NOMO-1 treated with DMSO at 0.1 percent for 48 hours (cell line): ENCODE data around the gene MFN2.
"Not testable (repeated sequence)": the region's sequence is repeated elsewhere in the genome, so short reads cannot be mapped to it uniquely, and the experiment has no call there.

Source experiments
- DNase-seq: peaks from one replicate; lab custom pipeline; 2025; ENCODE audit not compliant: unreplicated experiment; lab: John Stamatoyannopoulos, UW

The MFN2 gene

GRCh38 chr1:11997081-11997850, 17.0 kb downstream of the MFN2 start:
- no peak for DNase-seq

GRCh38 chr1:11998636-11999035, 18.4 kb downstream of the MFN2 start:
- DNase-seq = no peak

GRCh38 chr1:11999236-11999635, 19.0 kb downstream of the MFN2 start:
- DNase-seq = no peak

GRCh38 chr1:12001249-12001917, 21.1 kb downstream of the MFN2 start:
- no peak for DNase-seq

- no peak for DNase-seq
These were observed 21.8 kb downstream of the MFN2 start for GRCh38 chr1:12001996-12002493.

- DNase-seq = no peak
These were observed 23.5 kb downstream of the MFN2 start for GRCh38 chr1:12003762-12004161.

GRCh38 chr1:12005488-12006166, 25.4 kb downstream of the MFN2 start:
- no peak for DNase-seq

- DNase-seq = no peak
These were observed 26.1 kb downstream of the MFN2 start for GRCh38 chr1:12006167-12006921.

GRCh38 chr1:12007204-12007603, 27.0 kb downstream of the MFN2 start:
- no peak for DNase-seq

GRCh38 chr1:12008355-12008754, 28.1 kb downstream of the MFN2 start:
- DNase-seq = not testable (repeated sequence)

- no peak for DNase-seq
These were observed 29.2 kb downstream of the MFN2 start for GRCh38 chr1:12009318-12009947.

- no peak for DNase-seq
These were observed 30.7 kb downstream of the MFN2 start for GRCh38 chr1:12010746-12011570.

GRCh38 chr1:12011998-12012397, 31.8 kb downstream of the MFN2 start:
- DNase-seq = no peak

- DNase-seq = no peak
These were observed 32.5 kb downstream of the MFN2 start for GRCh38 chr1:12012560-12013316.

GRCh38 chr1:12014141-12014991, 34.1 kb downstream of the MFN2 start:
- peak; percentile 7 for DNase-seq

GRCh38 chr1:12015001-12015491, 34.8 kb downstream of the MFN2 start:
- DNase-seq = no peak

GRCh38 chr1:12015499-12015898, 35.3 kb downstream of the MFN2 start:
- no peak for DNase-seq

GRCh38 chr1:12016182-12016581, 35.9 kb downstream of the MFN2 start:
- DNase-seq = no peak
